ENCODE measurements around the gene PIP5K1C.

The PIP5K1C gene

DNA sequence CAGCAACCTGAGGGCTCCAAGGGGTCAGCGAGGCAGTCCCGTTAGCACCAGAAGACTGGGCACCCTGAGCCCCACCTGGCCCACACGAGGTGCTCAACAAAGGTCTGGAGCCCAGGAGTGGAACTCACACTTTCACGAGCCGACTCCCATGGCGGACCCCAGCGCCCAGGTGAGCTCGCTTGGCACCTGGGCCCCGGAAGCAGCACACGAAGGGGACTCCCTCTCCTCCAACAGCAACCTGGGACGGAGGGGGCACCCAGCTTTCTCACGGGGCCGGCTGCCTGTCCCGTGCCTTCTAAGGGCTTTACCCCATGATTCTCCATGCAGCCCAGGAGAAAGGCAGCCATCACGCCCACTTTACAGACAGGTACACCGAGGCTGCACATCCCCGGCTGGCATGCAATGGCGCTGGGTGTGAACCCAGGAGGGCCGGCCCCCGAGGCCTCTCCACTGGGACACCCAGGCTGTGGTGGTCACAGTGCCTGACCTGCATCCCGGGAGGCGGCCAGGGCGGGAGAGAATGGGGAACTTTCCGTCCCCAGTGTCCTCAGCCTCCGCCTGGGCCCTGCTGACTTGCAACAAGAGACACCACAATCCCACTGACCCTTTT, 5.0 kb downstream of the PIP5K1C start:
- no peak for DNase-seq (ENCODE audit: low read depth in 2 of 3, low spot score in 1 of 3)

DNA sequence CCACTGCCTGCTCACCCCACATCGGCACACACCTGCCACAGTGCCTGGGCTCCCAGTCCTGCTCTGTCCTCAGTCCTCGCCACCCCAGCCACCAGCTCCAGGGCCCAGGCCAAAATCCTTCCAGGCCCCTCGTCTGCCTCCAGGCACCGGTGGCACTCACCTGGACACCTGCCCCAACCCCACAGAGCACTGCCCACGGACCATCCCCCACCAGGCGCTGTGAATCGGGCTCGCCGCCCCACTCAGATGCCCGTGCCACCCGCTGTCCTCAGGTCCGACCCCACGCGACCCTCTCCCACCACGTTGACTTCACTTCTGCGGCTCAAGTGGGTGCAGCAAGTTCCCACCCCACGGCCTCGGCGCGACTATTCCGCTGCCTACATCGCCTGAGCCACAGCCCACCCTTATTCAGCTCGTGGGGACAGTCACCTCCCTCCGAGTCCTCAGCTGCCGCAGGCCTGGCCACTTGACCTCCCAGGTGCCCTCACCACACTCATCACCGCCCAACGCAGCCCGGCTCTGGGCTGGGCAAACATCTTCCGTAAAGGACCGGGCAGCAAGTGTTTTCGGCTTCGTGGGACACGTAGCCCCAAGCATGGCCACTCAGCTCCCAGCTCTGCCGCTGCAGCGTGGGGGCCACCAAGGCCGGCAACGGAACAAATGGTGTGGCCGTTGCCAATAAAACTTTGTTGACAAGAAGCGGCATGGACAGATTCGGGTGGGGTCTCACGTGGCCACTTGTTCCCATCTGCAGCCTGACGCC, 5.7 kb downstream of the PIP5K1C start:
- no peak for DNase-seq (ENCODE audit: low read depth in 2 of 3, low spot score in 1 of 3)

DNA sequence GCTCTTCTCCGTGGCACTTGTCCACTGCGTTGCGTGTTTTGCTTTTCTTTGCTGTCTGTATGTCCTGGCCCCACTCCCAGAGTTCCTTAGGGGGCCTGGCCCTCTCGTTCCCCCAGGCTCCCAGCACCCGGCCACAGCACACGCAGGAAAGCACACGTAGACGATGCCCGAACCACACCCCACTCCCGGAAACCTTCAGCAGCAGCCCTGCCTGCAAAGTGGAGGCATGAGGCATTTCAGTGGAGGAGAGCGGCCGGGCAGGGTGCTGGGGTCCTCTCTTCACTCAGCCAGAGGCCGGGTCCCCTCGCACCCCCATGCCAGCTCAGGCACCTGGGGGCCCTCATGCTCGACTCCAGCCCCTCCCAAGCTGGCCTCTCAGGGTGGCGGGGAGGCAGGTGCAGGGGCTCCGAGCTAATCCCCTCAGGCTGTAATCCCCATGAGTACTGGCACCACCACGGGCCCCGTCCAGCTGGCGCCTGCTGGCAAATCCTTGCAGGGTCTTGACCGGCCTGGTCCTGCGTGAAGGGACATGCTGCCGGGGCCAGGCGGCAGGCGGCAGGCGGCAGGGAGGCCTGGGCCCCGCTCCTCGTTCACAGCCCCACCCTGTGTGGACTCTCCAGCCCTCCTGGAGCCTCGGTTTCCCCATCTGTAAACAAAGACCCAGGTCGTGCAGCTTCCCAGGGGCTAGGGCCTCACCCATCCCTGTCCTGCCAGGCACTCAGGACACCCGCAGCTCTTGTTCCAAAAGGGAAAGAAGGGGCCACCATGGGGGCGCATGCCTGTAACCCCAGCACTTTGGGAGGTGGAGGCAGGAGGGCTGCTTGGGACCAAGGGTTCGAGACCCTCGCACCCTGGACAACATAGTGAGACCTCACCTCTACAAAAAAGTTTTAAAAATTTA, 7.0 kb downstream of the PIP5K1C start:
- no peak for DNase-seq (ENCODE audit: low read depth in 2 of 3, low spot score in 1 of 3)

DNA sequence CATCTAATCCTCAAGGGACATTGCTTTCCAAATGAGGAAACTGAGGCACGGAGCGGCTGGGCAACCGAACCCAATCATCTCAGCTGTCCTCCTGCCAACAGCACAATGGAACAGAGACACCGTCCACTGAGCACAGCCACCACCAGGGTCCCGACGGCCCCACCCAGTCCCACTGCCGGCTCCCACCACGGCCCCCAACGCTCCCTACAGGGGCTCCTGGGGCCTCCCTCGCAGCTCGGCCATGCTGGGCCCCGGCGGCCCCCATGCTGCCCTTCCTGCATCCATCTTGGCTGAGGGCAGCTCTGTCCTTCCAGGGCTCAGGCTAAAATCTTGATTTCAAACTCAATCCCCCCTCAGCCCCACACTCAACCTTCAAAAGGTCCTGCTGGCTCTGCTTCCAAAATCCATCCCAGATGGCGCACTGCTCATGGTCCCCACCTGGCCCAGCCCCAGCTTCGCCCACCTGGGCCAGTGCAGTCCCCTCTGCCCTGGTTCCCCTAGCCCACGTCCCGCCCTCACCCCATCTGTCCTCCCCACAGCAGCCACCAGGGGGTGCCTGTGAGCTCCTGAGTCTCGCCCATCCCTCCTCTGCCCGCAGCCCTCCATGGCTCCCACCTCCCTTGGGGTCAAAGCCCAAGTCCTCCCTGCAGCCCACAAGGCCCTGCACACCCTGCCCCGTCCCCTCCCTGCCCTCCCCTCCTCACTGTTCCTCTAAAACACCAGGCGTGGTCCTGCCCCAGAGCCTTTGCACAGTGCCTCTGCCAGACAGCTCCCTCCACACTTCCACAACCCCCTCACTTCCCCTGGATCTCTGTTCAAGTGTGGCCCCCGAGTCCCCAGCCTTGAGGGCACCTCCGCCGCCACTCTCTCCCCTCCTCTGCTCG, 7.9 kb downstream of the PIP5K1C start:
- DNase-seq (ENCODE audit: low read depth in 2 of 3, low spot score in 1 of 3), result peak in 2 of 3 donors; percentile 40 to 55

DNA sequence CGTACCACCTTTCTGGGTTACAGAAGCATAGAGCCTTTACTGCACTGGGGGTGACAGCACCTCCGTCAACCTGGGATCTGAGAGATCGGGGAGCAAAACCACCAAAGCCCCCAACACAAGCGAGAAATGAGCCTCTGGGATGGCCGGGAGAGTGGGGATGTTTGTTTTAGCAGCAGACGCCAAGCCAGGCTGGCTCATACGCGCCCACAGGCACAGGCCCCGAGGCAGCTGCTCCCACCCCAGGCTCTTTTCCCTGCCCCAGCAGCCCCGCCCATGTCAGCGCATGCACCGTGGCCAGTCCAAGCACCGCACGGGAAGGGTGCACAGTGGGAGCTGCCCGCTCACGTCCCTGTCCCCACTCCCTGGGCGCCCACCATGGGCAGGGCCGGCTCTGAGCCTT, 8.5 kb downstream of the PIP5K1C start:
- no peak for DNase-seq (ENCODE audit: low read depth in 2 of 3, low spot score in 1 of 3)

DNA sequence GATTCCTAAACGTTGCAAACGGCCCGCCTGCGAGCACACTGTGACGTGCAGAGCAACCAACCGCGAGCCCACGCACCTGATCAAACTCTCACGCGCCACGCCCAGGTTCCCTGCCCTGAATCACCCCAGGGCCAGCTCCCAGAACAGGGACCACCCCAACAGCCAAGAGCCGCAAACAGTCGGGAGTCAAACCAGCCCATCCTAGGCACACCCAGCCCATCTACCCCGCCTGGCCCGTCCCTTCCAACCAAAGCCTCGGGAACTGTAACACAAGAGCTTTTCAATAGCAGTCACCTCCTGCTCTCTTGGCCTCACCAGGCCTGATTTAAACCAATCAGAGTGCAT, 8.9 kb downstream of the PIP5K1C start:
- no peak for DNase-seq (ENCODE audit: low read depth in 2 of 3, low spot score in 1 of 3)

DNA sequence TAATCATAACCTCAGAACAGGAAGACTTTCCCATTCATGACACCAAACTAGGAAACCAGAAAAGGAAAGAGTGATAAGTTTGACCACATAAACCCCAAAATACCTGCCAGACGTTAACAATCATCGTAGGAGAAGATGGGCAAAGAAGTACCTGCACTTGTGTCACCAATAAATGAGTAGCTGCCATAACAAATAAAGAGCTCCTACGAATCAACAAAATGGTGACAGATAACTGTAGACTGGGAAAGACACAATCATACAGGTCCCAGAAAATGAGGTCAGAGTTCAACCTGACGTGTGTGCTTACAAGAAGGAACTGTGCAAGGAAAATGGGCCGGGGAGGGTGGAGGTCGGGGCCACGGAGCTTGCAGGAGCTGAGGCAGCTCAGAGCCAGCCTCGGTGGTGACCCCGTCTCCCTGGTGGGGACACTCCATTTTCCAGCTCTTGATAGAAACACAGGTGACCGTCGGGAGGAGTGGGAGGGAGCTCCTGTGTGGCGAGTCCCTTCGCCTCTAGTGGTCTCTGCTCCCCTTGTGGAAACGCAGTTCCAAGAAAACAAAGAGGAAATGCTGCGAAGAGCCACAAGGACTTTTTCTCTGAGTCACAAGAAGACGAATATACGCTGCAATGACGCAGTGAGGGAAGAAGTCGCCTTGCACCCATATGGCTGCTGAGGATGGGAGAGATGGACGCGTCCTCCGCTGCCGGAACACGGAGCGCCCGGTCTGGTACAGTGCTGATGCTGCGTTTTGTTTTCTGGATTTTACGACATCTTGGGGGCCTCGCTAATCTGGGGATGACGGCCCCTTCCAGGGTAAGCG, 9.5 kb downstream of the PIP5K1C start:
- no peak for DNase-seq (ENCODE audit: low read depth in 2 of 3, low spot score in 1 of 3)

DNA sequence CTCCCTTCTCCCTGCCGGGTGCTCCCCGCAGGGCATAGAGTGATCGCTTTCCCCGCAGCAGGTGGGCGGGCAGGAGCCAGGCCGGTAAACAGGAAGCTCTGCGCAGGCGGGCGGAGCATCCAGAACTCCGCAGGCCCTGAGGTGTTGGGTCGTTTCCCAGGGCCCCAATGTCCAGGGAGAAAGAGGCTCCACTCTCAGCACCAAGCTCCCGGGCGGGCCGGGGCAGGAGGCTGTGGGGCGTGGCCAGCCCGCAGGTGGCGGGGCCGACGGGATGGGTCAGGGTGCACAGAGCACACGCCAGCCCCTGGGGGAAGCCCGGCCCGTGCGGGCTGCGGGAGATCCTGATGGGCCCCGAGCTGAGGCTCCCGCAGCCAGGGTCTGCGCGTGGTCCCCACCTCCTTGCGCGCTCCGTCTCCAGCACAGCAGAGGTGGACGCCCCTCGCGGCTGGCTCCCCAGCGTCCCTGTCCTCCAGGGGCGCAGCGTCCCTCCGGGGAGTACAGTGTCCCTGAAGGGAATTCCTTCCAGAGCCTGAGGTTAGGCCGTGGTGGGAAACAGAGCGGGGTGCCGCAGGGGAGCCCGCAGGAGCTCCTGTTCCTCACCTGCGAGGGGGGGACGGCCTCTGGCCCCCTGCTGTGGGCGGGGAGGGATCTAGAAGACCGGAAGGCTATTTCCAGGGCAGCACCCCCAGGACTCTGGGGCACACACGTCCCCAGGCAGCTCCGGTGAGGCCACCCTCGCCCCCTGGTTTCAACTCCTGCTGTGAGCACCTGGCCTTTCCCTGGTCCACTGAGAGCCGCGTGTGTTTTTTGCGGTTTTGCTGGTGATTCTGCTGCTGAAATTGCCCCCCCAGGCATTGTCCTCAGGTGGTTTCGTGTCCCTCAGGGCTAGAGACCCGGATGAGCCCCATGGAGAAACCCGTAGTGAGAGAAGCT, 12.2 kb downstream of the PIP5K1C start:
- peak in 1 of 3 donors; percentile 19 for DNase-seq (ENCODE audit: low read depth in 2 of 3, low spot score in 1 of 3)

DNA sequence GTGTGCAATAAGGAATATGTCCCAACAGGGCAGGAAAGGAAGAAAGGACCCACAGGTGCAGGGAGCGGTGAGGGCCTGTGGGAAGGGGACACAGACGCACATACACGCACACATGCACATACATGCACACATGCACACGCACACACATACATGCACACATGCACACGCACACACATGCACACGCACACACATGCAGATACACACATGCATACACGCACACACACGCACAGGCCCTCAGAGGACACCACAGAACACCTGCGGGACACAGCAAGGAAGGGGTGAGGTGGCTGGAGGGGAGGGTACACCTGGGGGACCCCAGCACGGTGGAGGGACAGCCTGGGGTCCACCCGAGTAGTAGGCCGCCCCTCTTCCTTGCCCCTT, 12.9 kb downstream of the PIP5K1C start:
- DNase-seq (ENCODE audit: low read depth in 2 of 3, low spot score in 1 of 3), result no peak

DNA sequence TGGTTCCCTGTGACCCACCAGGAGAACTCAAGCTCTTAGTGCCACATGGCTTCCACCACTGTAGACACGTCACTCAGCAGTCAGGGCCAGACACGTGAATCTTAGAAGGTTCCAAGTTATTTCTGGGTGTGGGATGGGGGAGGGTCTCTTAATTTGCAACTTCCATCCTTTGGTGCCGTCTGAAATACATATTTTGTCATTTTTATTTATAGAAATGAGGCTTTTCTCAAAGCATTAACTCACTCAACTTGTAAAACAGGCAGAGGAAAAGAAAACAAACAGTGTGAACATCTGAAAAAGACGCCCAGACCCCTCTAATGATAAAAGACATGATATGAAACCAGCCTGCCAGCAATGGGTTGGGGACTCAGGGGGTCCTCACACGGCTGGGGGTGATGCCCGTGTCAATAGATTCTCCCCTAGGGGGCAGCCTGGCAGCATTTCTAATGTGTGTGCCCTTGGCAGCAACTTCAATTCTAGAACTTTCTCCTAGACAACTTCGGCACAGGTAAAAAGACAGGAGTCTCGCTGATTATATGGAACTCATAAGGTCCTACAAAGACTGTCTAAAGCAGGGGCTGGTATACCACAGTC, 15.4 kb downstream of the PIP5K1C start:
- DNase-seq (ENCODE audit: low read depth in 2 of 3, low spot score in 1 of 3), result no peak

DNA sequence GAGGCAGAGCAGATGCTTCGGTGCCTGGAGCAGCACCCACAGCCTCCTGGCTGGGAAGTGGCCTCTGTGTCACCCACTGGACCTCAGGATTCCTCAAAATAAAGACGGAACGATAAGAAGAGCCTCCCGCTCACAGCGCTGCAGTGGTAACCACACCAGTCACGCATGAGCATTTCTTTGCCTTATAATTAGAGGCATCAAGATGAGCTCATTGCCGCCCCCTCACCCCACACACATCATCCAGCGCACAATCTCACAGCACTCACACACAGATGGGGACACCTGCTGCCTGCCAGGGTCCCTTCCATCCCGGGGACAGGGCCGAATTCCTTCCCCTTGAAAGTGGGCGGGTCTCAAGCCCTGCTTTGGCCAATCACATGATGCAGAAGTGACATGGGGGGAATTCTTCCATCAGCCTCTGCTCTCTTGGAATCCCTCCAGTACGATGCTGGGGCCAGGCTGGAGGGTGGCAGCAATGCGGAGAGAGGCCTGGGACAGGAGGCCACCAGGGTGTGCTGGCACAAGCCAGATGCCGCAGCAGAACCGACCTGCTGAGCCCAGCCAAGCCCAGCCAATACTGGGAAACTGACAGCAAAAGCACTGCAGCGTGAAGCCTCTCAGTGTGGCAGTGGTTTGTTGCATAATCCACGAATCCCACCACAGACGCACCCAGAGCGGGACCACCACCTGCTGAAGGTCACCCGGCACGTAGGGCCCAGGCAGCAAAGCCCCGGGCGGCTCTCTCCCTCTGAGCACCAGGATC, 16.0 kb downstream of the PIP5K1C start:
- no peak for DNase-seq (ENCODE audit: low read depth in 2 of 3, low spot score in 1 of 3)

DNA sequence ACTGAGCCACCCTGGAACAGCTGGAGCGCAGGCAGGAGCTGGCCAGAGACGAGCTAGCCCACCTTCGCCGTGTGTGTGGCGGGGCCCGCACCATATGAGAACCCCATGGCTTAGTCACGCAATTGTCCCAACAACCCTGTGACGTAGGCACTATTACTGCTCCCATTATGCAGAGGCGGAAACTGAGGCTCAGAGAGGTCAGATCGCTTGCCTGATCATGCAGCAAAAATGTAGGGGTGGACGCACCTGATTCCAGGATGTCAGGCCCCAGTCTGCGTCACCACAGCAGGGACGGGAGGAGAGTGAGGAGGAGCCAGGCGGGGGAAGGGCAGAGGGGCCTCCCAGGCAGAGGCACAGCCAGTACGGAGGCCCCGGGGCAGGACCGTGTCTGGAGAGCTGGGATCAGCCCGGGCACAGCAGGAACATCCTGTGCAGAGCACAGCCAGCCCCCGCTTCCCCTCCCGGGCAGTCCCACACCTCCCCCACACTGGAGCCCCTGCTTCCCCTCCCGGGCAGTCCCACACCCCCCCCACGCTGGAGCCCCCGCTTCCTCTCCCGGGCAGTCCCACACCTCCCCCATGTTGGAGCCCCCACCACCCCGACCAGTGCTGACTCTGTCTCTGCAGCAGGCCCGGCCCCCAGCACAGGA, 16.7 kb downstream of the PIP5K1C start:
- DNase-seq (ENCODE audit: low read depth in 2 of 3, low spot score in 1 of 3), result no peak

DNA sequence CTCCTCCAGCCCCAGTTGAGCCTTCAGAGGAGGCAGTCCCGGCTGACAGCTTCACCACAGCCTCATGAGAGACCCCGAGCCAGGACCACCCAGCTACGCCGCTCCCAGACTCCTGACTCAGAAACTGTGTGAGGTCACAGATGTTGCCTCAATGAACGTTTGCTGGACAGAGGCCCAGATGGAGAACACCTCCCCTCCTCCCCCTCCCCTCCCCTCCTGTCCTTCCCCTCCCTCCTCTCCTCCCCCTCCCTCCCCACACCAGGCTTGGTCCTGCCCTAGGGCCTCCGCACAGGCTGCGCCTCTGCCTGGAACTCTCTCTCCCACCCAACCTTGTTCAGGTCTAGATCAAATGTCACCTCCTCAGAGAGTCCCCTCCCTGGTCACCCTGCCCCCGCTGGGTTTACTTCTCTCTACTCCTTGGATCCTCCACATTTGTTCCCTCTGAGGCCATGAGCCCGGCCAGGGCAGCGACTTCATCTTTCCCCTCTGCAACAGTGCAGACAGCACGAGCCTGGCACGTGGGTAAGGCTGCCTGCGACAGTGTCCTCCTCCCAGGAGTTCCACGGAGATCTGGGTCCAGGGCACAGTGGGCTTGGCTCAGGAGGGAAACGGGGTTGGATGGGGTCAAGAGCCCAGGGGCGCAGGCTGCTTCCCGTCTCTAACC, 17.4 kb downstream of the PIP5K1C start:
- no peak for DNase-seq (ENCODE audit: low read depth in 2 of 3, low spot score in 1 of 3)

DNA sequence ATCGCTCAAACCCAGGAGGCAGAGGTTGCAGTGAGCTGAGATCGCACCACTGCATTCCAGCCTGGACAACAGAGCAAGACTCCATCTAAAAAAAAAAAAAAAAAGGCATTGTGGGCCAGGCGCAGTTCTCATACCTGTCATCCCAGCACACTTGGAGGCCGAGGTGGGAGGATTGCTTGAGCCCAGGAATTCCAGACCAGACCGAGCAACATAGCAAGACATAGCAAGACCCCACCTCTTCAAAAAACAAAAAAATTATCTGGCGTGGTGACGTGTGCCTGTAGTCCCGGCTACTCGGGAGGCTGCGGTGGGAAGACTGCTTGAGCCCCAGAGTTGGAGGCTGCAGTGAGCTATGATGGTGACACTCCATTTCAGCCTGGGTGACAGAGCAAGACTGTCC, 18.0 kb downstream of the PIP5K1C start:
- DNase-seq (ENCODE audit: low read depth in 2 of 3, low spot score in 1 of 3), result no peak

DNA sequence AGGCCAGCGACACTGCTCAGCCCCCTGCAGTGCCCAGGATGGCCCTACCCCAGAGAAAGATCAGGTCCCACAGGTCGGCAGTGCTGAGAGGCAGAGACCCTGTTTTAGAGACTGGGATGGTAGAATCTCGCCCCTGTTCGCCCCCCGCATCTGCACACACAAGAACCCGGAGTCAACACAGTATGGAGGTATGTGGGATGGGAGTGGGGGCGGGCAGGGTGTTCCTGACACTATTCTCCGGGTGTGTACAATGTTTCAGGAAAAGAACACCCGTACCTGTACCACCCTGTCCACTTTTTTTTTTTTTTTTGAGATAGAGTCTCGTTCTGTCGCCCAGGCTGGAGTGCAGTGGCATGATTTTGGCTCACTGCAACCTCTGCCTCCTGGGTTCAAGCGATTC, 19.3 kb downstream of the PIP5K1C start:
- no peak for DNase-seq (ENCODE audit: low read depth in 2 of 3, low spot score in 1 of 3)

DNA sequence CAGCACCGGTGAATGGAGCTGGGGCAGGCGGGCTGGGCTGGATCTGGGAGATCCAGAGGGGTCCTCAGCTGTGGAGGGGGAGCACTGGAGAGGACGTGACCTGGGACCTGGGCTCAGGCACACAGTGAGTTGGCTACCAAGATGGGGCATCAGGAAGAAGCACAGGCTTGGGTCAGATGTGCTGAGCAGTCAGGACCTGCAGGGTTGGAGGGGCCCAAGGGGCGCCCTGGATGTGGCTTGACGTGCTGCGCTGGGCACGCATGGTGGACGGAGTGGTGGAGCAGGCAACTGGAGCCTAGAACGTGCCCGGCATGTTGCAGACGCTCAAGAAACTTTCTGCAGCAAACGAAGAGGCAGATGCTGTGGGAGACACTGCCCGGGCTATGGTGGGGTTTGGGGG, 20.7 kb downstream of the PIP5K1C start:
- no peak for DNase-seq (ENCODE audit: low read depth in 2 of 3, low spot score in 1 of 3)

DNA sequence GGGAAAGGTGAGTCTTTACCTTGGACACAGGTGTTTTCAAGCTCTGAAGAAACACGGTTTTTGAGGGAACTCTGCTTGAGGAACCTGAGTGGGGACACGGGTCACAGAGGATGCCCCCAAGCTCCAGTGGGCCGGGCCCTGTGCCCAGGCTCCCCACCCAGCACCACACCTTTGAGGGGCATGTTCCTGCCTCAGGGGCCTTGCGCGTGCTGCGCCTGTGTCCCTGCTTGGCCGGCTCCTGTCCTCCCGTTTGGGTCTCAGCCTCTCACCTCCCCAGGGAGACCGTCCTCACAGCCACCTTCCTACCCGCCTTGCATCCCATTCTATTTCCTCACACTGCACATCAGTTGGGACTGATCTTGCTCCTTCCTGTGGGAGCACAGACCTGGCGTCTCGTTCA, 21.1 kb downstream of the PIP5K1C start:
- DNase-seq (ENCODE audit: low read depth in 2 of 3, low spot score in 1 of 3), result no peak
